GM12878 (cell line): Measurements from ENCODE around the gene CPSF6. TPM values are rescaled to one million over a fixed set of nuclear protein-coding genes. Genes with fewer than 3 reads are reported as not detected.

Experiments used
- ATAC-seq: fragments of 200-7000 bp; cut with Tn5 transposase; 3 replicates; pipeline ENCODE4 v1.9.1; 2020; ENCODE audit warnings: mild to moderate bottlenecking, moderate library complexity
- BruUV-seq: library from RNA; stranded (reverse); fragments of 400-500 nt; replicated peaks from 2 replicates; lab custom pipeline; 2021; lab: Mats Ljungman, UMichigan
- CTCF ChIA-PET: fragments of 300-600 bp; sonication (Branson Sonifier 250); formaldehyde crosslinking; extraction: SDS; loops from one replicate; lab custom pipeline; 2021; ENCODE audit warnings: inconsistent platforms; lab: Yijun Ruan, JAX
- POLR2A ChIA-PET: fragments of 350-600 bp; formaldehyde crosslinking; extraction: SDS; loops from one replicate; lab custom pipeline; 2021; ENCODE audit warnings: inconsistent platforms; lab: Charles Lee
- RAD21 ChIA-PET: fragments of 300-600 bp; sonication (Branson Sonifier 250); formaldehyde crosslinking; loops from one replicate; lab custom pipeline; 2023; ENCODE audit warnings: antibody characterized with exemption; ENCODE audit not compliant: unreplicated experiment; lab: Charles Lee
- SMC1A ChIA-PET: fragments of 300-600 bp; sonication (Branson Sonifier 250); formaldehyde crosslinking; loops from one replicate; lab custom pipeline; 2023; ENCODE audit not compliant: unreplicated experiment, uncharacterized antibody; lab: Charles Lee
- DNase-seq: peaks from one replicate; pipeline ENCODE4 v3.0.0-alpha.2; 2011; ENCODE audit warnings: low read depth, low spot score
- FAIRE-seq: peaks from 3 replicates; lab custom pipeline; 2011; peaks lifted over from hg19 to GRCh38; lab: Jason Lieb, UNC
- H2AFZ ChIP-seq: 2 replicates; pipeline ENCODE4 v1.6.0; 2011; ENCODE audit warnings: low read depth, low read length, control low read depth; ENCODE audit not compliant: control insufficient read depth
- H3K27ac ChIP-seq: 2 replicates; pipeline ENCODE4 v1.5.1; 2011; ENCODE audit warnings: control low read depth; ENCODE audit not compliant: control insufficient read depth, insufficient read depth
- H3K27me3 ChIP-seq, 2 experiments: replicated peaks in 1 of 2; 2 replicates each; pipeline versions ENCODE4 v1.6.0 to v1.6.1; 2011; ENCODE audit warnings: low read length in 1 of 2; ENCODE audit not compliant: control insufficient read depth in 2 of 2, insufficient read depth in 2 of 2
- H3K36me3 ChIP-seq, 2 experiments: 2 replicates each; pipeline ENCODE4 v1.5.1; 2011; ENCODE audit warnings: low read length in 1 of 2; ENCODE audit not compliant: control insufficient read depth in 2 of 2, insufficient read depth in 2 of 2
- H3K4me1 ChIP-seq: 2 replicates; pipeline ENCODE4 v1.6.1; 2011; ENCODE audit warnings: mild to moderate bottlenecking, low read length, moderate library complexity, mixed read lengths; ENCODE audit not compliant: control insufficient read depth, insufficient read depth
- H3K4me2 ChIP-seq: 2 replicates; pipeline ENCODE4 v1.6.0; 2011; ENCODE audit warnings: control low read depth; ENCODE audit not compliant: control insufficient read depth, insufficient read depth
- H3K4me3 ChIP-seq: fragments of 200-600 bp; sonication (generic); 2 replicates; pipeline ENCODE4 v1.5.1; 2016
- H3K79me2 ChIP-seq: 2 replicates; pipeline ENCODE4 v1.6.0; 2011; ENCODE audit warnings: low read length; ENCODE audit not compliant: control insufficient read depth, insufficient read depth
- H3K9ac ChIP-seq: 2 replicates; pipeline ENCODE4 v1.8.0; 2011; ENCODE audit warnings: low read length, control low read depth, mixed read lengths; ENCODE audit not compliant: control insufficient read depth, insufficient read depth
- H3K9me3 ChIP-seq: replicated peaks from 3 replicates; pipeline ENCODE4 v1.5.1; 2011; ENCODE audit warnings: mild to moderate bottlenecking, low read length; ENCODE audit not compliant: control insufficient read depth, insufficient read depth
- H4K20me1 ChIP-seq: 2 replicates; pipeline ENCODE4 v1.6.0; 2011; ENCODE audit not compliant: control insufficient read depth, insufficient read depth
- CHD1 ChIP-seq: IDR thresholded peaks from 2 replicates; pipeline ENCODE4 v1.6.1; 2012; ENCODE audit warnings: low read depth, low read length, improper control_type of control experiment
- EGR1 ChIP-seq, 2 experiments: IDR thresholded peaks; 1 replicate in 1 of 2; 2 replicates in 1 of 2; pipeline ENCODE4 v1.6.1; 2011 to 2012; ENCODE audit warnings: low read depth in 2 of 2, low read length in 2 of 2, borderline replicate concordance in 1 of 2, mild to moderate bottlenecking in 1 of 2, moderate library complexity in 1 of 2
- ETV6 ChIP-seq, 2 experiments: fragments of 450-650 bp in 1 of 2; IDR thresholded peaks in 1 of 2; conservative IDR thresholded peaks in 1 of 2; 2 replicates each; pipeline ENCODE4 v1.6.1; 2014; ENCODE audit warnings: antibody characterized with exemption in 1 of 2, borderline replicate concordance in 1 of 2, low read depth in 1 of 2, mild to moderate bottlenecking in 1 of 2, moderate library complexity in 1 of 2
- FOXM1 ChIP-seq: IDR thresholded peaks from 2 replicates; pipeline ENCODE4 v1.6.1; 2012; ENCODE audit warnings: low read depth, mild to moderate bottlenecking, inconsistent platforms, low read length, moderate library complexity
- HCFC1 ChIP-seq: fragments of 150-350 bp; IDR thresholded peaks from 2 replicates; pipeline ENCODE4 v1.6.1; 2014; ENCODE audit warnings: low read length
- JUNB ChIP-seq: IDR thresholded peaks from 2 replicates; pipeline ENCODE4 v1.6.1; 2016; ENCODE audit warnings: antibody characterized with exemption, mild to moderate bottlenecking
- NFIC ChIP-seq: IDR thresholded peaks from 2 replicates; pipeline ENCODE4 v1.6.1; 2012; ENCODE audit warnings: low read depth, mild to moderate bottlenecking, inconsistent platforms, low read length, moderate library complexity
- NFYA ChIP-seq: IDR thresholded peaks from 2 replicates; pipeline ENCODE4 v1.6.1; 2011; ENCODE audit warnings: low read depth, mild to moderate bottlenecking, low read length, improper control_type of control experiment, borderline replicate concordance
- NFYB ChIP-seq: IDR thresholded peaks from 2 replicates; pipeline ENCODE4 v1.6.1; 2011; ENCODE audit warnings: low read depth, mild to moderate bottlenecking, low read length, improper control_type of control experiment, moderate library complexity; ENCODE audit not compliant: insufficient read depth
- NR2C2 ChIP-seq: IDR thresholded peaks from 2 replicates; pipeline ENCODE4 v1.6.1; 2011; ENCODE audit warnings: borderline replicate concordance, low read depth; ENCODE audit not compliant: control insufficient read depth, insufficient read length
- NRF1 ChIP-seq: conservative IDR thresholded peaks from 2 replicates; pipeline ENCODE4 v1.6.1; 2011; ENCODE audit warnings: mild to moderate bottlenecking, low read depth, low read length, improper control_type of control experiment
- RB1 ChIP-seq: fragments of 450-650 bp; formaldehyde crosslinking; IDR thresholded peaks from 2 replicates; pipeline ENCODE4 v1.6.1; 2017; ENCODE audit warnings: mild to moderate bottlenecking, borderline replicate concordance
- RCOR1 ChIP-seq: conservative IDR thresholded peaks from 2 replicates; pipeline ENCODE4 v1.6.1; 2012; ENCODE audit warnings: low read depth, low read length, improper control_type of control experiment
- SREBF2 ChIP-seq: IDR thresholded peaks from 2 replicates; pipeline ENCODE4 v1.6.1; 2012; ENCODE audit warnings: mild to moderate bottlenecking, low read length
- STAT1 ChIP-seq: fragments of 450-650 bp; conservative IDR thresholded peaks from 2 replicates; pipeline ENCODE4 v1.6.1; 2014; ENCODE audit warnings: antibody characterized with exemption, mild to moderate bottlenecking
- WRNIP1 ChIP-seq: IDR thresholded peaks from 2 replicates; pipeline ENCODE4 v1.6.1; 2011; ENCODE audit warnings: low read depth, low read length, improper control_type of control experiment, borderline replicate concordance
- WGBS: methylation state at CpG from one replicate; pipeline ENCODE4 v1.1.6; 2016; ENCODE audit warnings: low lambda C conversion rate; ENCODE audit not compliant: insufficient replicate concordance, insufficient coverage; ENCODE audit errors: missing lambda C conversion rate; 5-methylcytosine and 5-hydroxymethylcytosine counted together
- in situ Hi-C: fragments of 300-500 bp; cut with MboI; formaldehyde crosslinking; loops from 9 replicates; pipeline ENCODE4 v1.14.3; 2018; ENCODE audit warnings: mixed read lengths
- intact Hi-C: fragments of 100-400 bp; cut with micrococcal nuclease; formaldehyde crosslinking; loops from one replicate; pipeline ENCODE4 v1.14.2; 2022; ENCODE audit not compliant: unreplicated experiment
- polyA plus RNA-seq, 11 experiments: library from polyadenylated mRNA; depleted of rRNA in 4 of 11; unstranded in 6 of 11; stranded (reverse) in 5 of 11; fragments of >200 nt; fragmentation: Nextera tagmentation in 4 of 11; fragmentation: Illumina TruSeq in 1 of 11; extraction: Ambion mirVana in 4 of 11; extraction: Trizol in 1 of 11; gene quantifications; 1 replicate in 1 of 11; 2 replicates in 10 of 11; pipeline versions ENCODE4 v1.2.1 to v1.2.3, GENCODE V29; 2011 to 2016; ENCODE audit warnings: inconsistent platforms in 2 of 11, missing spikeins in 2 of 11, low read depth in 1 of 11
- total RNA-seq, 4 experiments: library from RNA; depleted of rRNA in 3 of 4; stranded (reverse); fragments of >200 nt in 3 of 4; fragmentation: Illumina TruSeq in 1 of 4; extraction: Trizol in 1 of 4; gene quantifications; 2 replicates each; pipeline versions ENCODE4 v1.2.1 to v1.2.3, GENCODE V29; 2013 to 2021
- TF ChIP-seq, protein P1 (sequence below): fragments of 450-650 bp; IDR thresholded peaks from 2 replicates; pipeline ENCODE4 v1.6.1; 2017; ENCODE audit warnings: mild to moderate bottlenecking, low read depth, inconsistent platforms; ENCODE audit not compliant: poor library complexity, severe bottlenecking
- TF ChIP-seq, protein P2 (sequence below): IDR thresholded peaks from 2 replicates; pipeline ENCODE4 v1.6.1; 2012; ENCODE audit warnings: low read depth, low read length, improper control_type of control experiment
- TF ChIP-seq, protein P3 (sequence below): fragments of 450-650 bp; IDR thresholded peaks from 2 replicates; pipeline ENCODE4 v1.6.1; 2018; ENCODE audit warnings: borderline replicate concordance, mild to moderate bottlenecking; ENCODE audit not compliant: partially characterized antibody

CPSF6 gene
- total and polyA plus RNA-seq, 10 of the 15 experiments (the other 5 are each of a cell fraction or from before 2014, with no cell fraction given) = 40.9 to 150 (median 79.1) TPM

DNA sequence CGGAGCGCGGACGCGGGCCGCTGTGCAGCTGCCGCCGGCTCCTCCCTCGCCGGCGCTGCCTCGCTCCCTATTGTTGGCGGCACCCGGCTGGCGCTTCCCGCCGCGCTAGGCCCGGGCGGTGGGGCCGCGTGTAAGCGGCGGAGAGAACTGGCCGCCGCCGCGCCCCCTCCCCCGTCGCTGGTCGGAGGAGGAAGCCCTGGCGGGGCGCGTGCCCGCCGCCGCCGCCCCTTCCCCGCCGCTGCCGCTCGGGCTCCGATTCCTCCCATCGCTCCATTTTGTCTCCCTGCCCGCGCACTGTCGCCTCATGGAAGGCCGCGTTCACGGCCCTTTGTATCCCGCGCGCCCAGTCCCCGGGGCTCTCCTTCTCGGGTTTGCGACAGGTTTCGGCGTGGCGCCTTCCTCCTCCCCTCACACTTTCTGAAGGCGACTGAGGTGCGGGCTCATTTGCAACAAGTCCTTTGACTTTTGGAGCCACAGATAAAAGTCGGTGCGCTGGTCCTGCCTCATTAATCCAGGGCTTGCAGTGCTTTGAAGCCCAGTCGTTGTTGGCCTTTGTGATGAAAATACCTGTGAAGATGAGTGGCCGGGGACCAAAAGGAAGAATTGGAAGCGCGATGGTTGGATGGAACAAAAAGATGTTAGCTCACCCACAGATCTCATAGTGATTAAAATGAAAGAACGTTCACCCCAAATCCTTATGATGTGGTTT is 707 bp downstream of the CPSF6 start:
- ChIA-PET CTCF (interaction anchor here (1.7 to 7.2 kb wide), 3 partner anchors 10 to 84 kb away, joined by 5 to 70 read pairs (median 31); no protein-coding TSS in a partner anchor), POLR2A (interaction anchor here (0.5 to 0.6 kb wide), 2 partner anchors 26 to 280 kb away, joined by 3 read pairs; no protein-coding TSS in a partner anchor), RAD21 (no interaction called here), SMC1A (no interaction called here)
- BruUV-seq = no TSS peak
- Histone ChIP-seq H3K4me1 (peaks cover 14% of the 10 kb centered on the region), H4K20me1 (no peaks in the 10 kb centered on the region; the same call in 1 of the 2 replicates), H3K4me3 (peak overlapping the region; percentile 98), H3K79me2 (peaks cover 60% of the 10 kb centered on the region), H3K9me3 (no peaks in the 10 kb centered on the region; the same call in 2 of the 3 replicates), H3K9ac (peak overlapping the region; percentile 89), H3K27ac (peak overlapping the region; percentile 81), H3K36me3 (peaks cover 0 to 4% of the 10 kb centered on the region in 2 experiments; a peak in 3 of 4 replicates), H3K27me3 (no peaks in the 10 kb centered on the region), H2AFZ (no peak overlapping the region; the same call in 1 of the 2 replicates), H3K4me2 (peak overlapping the region; percentile 73)
- no peak for DNase-seq
- under 1% methylated on average over 43 of the region's 68 CpGs for WGBS
- ATAC-seq = peak; percentile 17
- FAIRE-seq = peak; percentile 78
- intact Hi-C loops (loop anchor here (10.0 kb wide), 1 partner anchor 395 kb away; no protein-coding TSS in a partner anchor), in situ Hi-C loops (no loop called here)
- TF ChIP-seq JUNB = no peak
- TF ChIP-seq, protein P1, sequence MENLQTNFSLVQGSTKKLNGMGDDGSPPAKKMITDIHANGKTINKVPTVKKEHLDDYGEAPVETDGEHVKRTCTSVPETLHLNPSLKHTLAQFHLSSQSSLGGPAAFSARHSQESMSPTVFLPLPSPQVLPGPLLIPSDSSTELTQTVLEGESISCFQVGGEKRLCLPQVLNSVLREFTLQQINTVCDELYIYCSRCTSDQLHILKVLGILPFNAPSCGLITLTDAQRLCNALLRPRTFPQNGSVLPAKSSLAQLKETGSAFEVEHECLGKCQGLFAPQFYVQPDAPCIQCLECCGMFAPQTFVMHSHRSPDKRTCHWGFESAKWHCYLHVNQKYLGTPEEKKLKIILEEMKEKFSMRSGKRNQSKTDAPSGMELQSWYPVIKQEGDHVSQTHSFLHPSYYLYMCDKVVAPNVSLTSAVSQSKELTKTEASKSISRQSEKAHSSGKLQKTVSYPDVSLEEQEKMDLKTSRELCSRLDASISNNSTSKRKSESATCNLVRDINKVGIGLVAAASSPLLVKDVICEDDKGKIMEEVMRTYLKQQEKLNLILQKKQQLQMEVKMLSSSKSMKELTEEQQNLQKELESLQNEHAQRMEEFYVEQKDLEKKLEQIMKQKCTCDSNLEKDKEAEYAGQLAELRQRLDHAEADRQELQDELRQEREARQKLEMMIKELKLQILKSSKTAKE = no peak
- TF ChIP-seq NRF1 = no peak
- TF ChIP-seq SREBF2 = no peak
- no peak for TF ChIP-seq EGR1 (IDR thresholded peaks at IDR 0.05; ENCODE audit: borderline replicate concordance in 1 of 2, low read depth in 2 of 2, low read length in 2 of 2)
- TF ChIP-seq RCOR1 = no peak
- no peak for TF ChIP-seq NR2C2
- TF ChIP-seq WRNIP1 = no peak
- TF ChIP-seq NFYB = no peak
- no peak for TF ChIP-seq ETV6 (conservative IDR thresholded peaks at IDR 0.05 in 1 of 2, IDR thresholded peaks at IDR 0.05 in 1 of 2; ENCODE audit: borderline replicate concordance in 1 of 2, low read depth in 1 of 2)
- no peak for TF ChIP-seq STAT1
- no peak for TF ChIP-seq NFIC
- TF ChIP-seq CHD1 = peak; percentile 37; the same call in 1 of the 2 replicates
- TF ChIP-seq, protein P2, sequence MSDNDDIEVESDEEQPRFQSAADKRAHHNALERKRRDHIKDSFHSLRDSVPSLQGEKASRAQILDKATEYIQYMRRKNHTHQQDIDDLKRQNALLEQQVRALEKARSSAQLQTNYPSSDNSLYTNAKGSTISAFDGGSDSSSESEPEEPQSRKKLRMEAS = no peak
- no peak for TF ChIP-seq FOXM1
- 0 out of 2 replicates have a peak, but pooled peaks have one; percentile 15 for TF ChIP-seq RB1
- TF ChIP-seq, protein P3, sequence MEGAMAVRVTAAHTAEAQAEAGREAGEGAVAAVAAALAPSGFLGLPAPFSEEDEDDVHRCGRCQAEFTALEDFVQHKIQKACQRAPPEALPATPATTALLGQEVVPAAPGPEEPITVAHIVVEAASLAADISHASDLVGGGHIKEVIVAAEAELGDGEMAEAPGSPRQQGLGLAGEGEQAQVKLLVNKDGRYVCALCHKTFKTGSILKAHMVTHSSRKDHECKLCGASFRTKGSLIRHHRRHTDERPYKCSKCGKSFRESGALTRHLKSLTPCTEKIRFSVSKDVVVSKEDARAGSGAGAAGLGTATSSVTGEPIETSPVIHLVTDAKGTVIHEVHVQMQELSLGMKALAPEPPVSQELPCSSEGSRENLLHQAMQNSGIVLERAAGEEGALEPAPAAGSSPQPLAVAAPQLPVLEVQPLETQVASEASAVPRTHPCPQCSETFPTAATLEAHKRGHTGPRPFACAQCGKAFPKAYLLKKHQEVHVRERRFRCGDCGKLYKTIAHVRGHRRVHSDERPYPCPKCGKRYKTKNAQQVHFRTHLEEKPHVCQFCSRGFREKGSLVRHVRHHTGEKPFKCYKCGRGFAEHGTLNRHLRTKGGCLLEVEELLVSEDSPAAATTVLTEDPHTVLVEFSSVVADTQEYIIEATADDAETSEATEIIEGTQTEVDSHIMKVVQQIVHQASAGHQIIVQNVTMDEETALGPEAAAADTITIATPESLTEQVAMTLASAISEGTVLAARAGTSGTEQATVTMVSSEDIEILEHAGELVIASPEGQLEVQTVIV = no peak
- TF ChIP-seq NFYA = no peak
- no peak for TF ChIP-seq HCFC1
